Measurements from ENCODE around the gene TM4SF4. TPM values are rescaled to one million over a fixed set of nuclear protein-coding genes. Genes with fewer than 3 reads are reported as not detected.

The TM4SF4 gene
- total and polyA plus RNA-seq, 7 donors = 0.07 to 0.66 (median 0.13) TPM; not detected in 4

DNA sequence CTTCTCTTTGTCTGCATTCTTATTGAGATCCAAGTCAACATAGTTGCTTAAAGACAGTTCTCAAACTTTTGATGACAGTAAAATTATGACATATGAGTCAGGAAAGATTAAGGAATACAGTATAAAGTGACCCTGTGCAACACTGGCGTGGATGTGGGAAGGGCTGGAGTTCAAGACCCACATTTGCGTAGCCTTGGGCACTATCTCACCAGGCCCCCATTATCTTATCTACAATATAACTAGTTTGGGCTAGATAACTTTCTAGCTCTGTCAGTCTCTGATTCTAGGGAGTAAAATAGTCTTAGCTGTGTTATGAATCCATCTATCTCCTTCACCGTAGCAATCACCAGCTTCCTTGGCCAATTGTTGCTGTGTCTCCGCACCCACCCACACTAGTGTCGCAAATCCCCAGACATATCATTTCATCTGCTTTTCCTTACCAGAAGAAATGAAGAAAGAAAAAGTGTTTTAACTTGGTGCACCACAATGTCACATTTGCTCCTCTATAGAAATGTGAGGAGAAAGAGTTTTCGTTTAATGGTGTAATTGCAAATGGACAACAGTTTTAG, 14.9 kb upstream of the TM4SF4 start:
- intact Hi-C loops (cut with DNase I) = no loop called here
- Histone ChIP-seq H3K36me3 (ENCODE audit: insufficient read depth in 1 of 2, low read depth in 1 of 2) (no peaks in the 10 kb centered on the region), H3K4me1 (no peaks in the 10 kb centered on the region), H3K27me3 (ENCODE audit: insufficient read depth in 3 of 3, low read length in 2 of 3) (no peaks in the 10 kb centered on the region), H3K9me3 (no peaks in the 10 kb centered on the region), H3K4me3 (no peak overlapping the region), H3K27ac (no peak overlapping the region)
- TF ChIP-seq CTCF (IDR thresholded peaks at IDR 0.05) = no peak
- DNase-seq (no peak), ATAC-seq (no peak)
- 78 to 88% (median 80%) methylated on average over 6 of the region's 6 CpGs for WGBS, 3 donors

- peak in 1 of 2 donors; percentile 26 for DNase-seq
- WGBS, 3 donors = 24 to 42% (median 30%) methylated on average over 1 of the region's 1 CpG
- Histone ChIP-seq H3K9me3 (no peaks in the 10 kb centered on the region), H3K4me3 (no peak overlapping the region), H3K36me3 (ENCODE audit: insufficient read depth in 1 of 2, low read depth in 1 of 2) (no peaks in the 10 kb centered on the region), H3K4me1 (no peaks in the 10 kb centered on the region), H3K27ac (no peak overlapping the region), H3K27me3 (ENCODE audit: insufficient read depth in 3 of 3, low read length in 2 of 3) (no peaks in the 10 kb centered on the region)
- ATAC-seq = peak; percentile 44 to 56 (median 52)
- intact Hi-C loops (cut with DNase I) = no loop called here
- no peak for TF ChIP-seq CTCF (IDR thresholded peaks at IDR 0.05)
These were observed 14.4 kb upstream of the TM4SF4 start for GRCh38 chr3:149460117-149460516.

DNA sequence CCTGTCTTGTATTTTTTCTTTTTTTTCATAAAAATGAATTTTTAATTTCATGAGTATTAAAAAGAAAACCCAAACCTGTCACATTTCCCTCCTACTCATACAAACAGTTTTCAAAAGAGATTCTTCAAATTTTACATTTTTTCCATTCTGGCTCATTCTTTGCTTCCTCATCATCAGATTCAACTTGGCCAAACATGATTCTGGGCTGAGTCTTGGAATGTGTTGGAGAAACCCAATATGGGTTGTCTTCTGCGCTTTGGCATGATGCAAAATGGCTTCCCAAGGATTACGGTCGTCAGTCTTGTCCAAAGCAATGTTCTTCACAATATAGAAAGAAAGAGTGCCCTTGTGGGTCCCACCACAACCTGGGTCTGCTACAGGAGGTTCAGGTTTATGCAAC, 12.4 kb upstream of the TM4SF4 start:
- H3K4me3 ChIP-seq = no peak overlapping the region
- no peaks in the 10 kb centered on the region for H3K27me3 ChIP-seq (ENCODE audit: insufficient read depth in 3 of 3, low read length in 2 of 3)
- H3K36me3 ChIP-seq (ENCODE audit: insufficient read depth in 1 of 2, low read depth in 1 of 2) = no peaks in the 10 kb centered on the region
- intact Hi-C loops (cut with DNase I) = no loop called here
- TF ChIP-seq CTCF (IDR thresholded peaks at IDR 0.05) = no peak
- 77 to 90% (median 85%) methylated on average over 3 of the region's 3 CpGs for WGBS, 3 donors
- H3K9me3 ChIP-seq = no peaks in the 10 kb centered on the region
- H3K27ac ChIP-seq = no peak overlapping the region
- no peaks in the 10 kb centered on the region for H3K4me1 ChIP-seq
- DNase-seq = no peak
- no peak for ATAC-seq

DNA sequence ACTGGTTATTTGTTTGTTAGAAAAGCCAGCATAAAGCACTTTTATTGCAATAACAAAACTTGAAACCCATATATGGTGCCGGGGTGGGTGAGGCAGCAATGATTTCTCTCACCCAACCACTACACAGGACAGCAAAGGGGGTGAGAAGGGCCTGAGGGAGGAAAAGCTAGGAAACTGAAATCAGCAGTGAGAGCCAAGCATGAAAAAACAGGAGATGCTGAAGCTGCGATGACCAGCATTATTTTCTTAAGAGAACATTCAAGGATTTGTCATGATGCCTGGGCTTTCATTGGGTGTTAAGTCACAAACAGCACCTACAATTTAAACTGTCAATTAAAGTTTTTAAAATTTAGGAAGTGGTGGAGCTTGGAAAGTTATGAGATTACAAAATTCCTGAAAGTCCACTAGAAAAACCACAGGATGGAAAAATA, 11.9 kb upstream of the TM4SF4 start:
- Histone ChIP-seq H3K27ac (no peak overlapping the region), H3K4me1 (no peaks in the 10 kb centered on the region), H3K36me3 (ENCODE audit: insufficient read depth in 1 of 2, low read depth in 1 of 2) (no peaks in the 10 kb centered on the region), H3K9me3 (no peaks in the 10 kb centered on the region), H3K27me3 (ENCODE audit: insufficient read depth in 3 of 3, low read length in 2 of 3) (no peaks in the 10 kb centered on the region), H3K4me3 (no peak overlapping the region)
- 82 to 91% (median 88%) methylated on average over 2 of the region's 2 CpGs for WGBS, 3 donors
- no peak for TF ChIP-seq CTCF (IDR thresholded peaks at IDR 0.05)
- intact Hi-C loops (cut with DNase I) = no loop called here
- DNase-seq (no peak), ATAC-seq (no peak)

DNA sequence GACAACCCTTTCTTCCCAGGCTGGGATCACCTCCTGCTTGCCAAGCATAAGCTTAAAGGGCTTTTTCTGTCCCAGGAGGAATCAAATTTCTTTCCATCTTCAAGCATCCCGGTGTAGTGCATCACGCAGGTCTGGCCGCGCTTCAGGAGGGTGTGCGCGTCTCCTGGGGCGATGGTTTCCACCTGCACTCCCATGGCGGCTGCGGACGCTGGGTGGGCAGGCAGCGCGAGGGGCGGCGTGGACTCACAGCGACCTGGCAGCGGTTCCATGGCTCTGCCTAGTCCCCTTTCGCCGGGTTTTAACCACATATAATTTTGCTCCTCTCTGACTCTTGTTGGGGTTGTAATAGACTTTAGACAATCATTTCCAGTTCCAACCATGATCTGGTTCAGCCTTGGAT, 10.6 kb upstream of the TM4SF4 start:
- no peaks in the 10 kb centered on the region for H3K27me3 ChIP-seq (ENCODE audit: insufficient read depth in 3 of 3, low read length in 2 of 3)
- no peaks in the 10 kb centered on the region for H3K4me1 ChIP-seq
- ATAC-seq (no peak), DNase-seq (no peak)
- H3K27ac ChIP-seq = no peak overlapping the region
- no peak for TF ChIP-seq CTCF (IDR thresholded peaks at IDR 0.05)
- intact Hi-C loops (cut with DNase I) = no loop called here
- 93 to 95% (median 95%) methylated on average over 18 of the region's 18 CpGs for WGBS, 3 donors
- no peak overlapping the region for H3K4me3 ChIP-seq
- no peaks in the 10 kb centered on the region for H3K9me3 ChIP-seq
- H3K36me3 ChIP-seq (ENCODE audit: insufficient read depth in 1 of 2, low read depth in 1 of 2) = no peaks in the 10 kb centered on the region
